K562 (cell line): Measurements from ENCODE around the gene ZNF384. TPM values are rescaled to one million over a fixed set of nuclear protein-coding genes. Genes with fewer than 3 reads are reported as not detected.

Source experiments
- ATAC-seq: fragments of 200-7000 bp; cut with Tn5 transposase; 3 replicates; pipeline ENCODE4 v1.9.1; 2020; ENCODE audit warnings: moderate library complexity
- BruUV-seq: library from RNA; stranded (reverse); fragments of 400-500 nt; replicated peaks from 2 replicates; lab custom pipeline; 2021; lab: Mats Ljungman, UMichigan
- CTCF ChIA-PET: fragments of 300-600 bp; formaldehyde crosslinking; extraction: SDS; loops from one replicate; lab custom pipeline; 2021; ENCODE audit warnings: low intra/inter-chr PET ratio; lab: Yijun Ruan, JAX
- POLR2A ChIA-PET: fragments of 300-600, 350-650 bp; sonication (Branson Sonifier 250); formaldehyde crosslinking; extraction: SDS; loops from one replicate; lab custom pipeline; 2021; ENCODE audit warnings: antibody characterized with exemption, inconsistent platforms; lab: Yijun Ruan, JAX
- DNase-seq, 4 experiments: peaks; one replicate each; pipeline versions ENCODE4 v3.0.0 to v3.0.0-alpha.2; 2011 to 2018; ENCODE audit warnings: low spot score in 3 of 4, mixed read lengths in 3 of 4; ENCODE audit errors: extremely low read depth in 1 of 4
- FAIRE-seq: peaks from 2 replicates; lab custom pipeline; 2011; peaks lifted over from hg19 to GRCh38; lab: Jason Lieb, UNC
- H2AFZ ChIP-seq: 2 replicates; pipeline ENCODE4 v1.6.0; 2011; ENCODE audit warnings: low read depth, low read length, control low read depth, inconsistent platforms
- H3K27ac ChIP-seq: fragments of 200-600 bp; 3 replicates; pipeline ENCODE4 v1.8.0; 2011; ENCODE audit warnings: low read depth, mild to moderate bottlenecking, control low read depth, inconsistent platforms, low read length, moderate library complexity, mixed read lengths; ENCODE audit errors: extremely low read depth
- H3K27me3 ChIP-seq, 2 experiments: fragments of 300-600 bp in 1 of 2; 2 replicates in 1 of 2; 3 replicates in 1 of 2; pipeline versions ENCODE4 v1.6.0 to v1.8.0; 2011; ENCODE audit warnings: inconsistent platforms in 2 of 2, low read length in 2 of 2, mild to moderate bottlenecking in 1 of 2, mixed read lengths in 1 of 2, moderate library complexity in 1 of 2; ENCODE audit not compliant: control insufficient read depth in 2 of 2, insufficient read depth in 2 of 2
- H3K36me3 ChIP-seq: fragments of 300-600 bp; 3 replicates; pipeline ENCODE4 v1.8.0; 2011; ENCODE audit warnings: mild to moderate bottlenecking, low read length, inconsistent platforms; ENCODE audit not compliant: control insufficient read depth, insufficient read depth
- H3K4me1 ChIP-seq, 2 experiments: fragments of 200-600 bp in 1 of 2; replicated peaks in 1 of 2; 2 replicates in 1 of 2; 3 replicates in 1 of 2; pipeline versions ENCODE4 v1.5.1 to v1.8.0; 2011; ENCODE audit warnings: inconsistent platforms in 2 of 2, low read length in 2 of 2, mild to moderate bottlenecking in 1 of 2, mixed read lengths in 1 of 2, moderate library complexity in 1 of 2; ENCODE audit not compliant: control insufficient read depth in 2 of 2, insufficient read depth in 2 of 2
- H3K4me2 ChIP-seq: 2 replicates; pipeline ENCODE4 v1.6.1; 2011; ENCODE audit warnings: low read length, control low read depth, inconsistent platforms, mixed read lengths; ENCODE audit not compliant: insufficient read depth
- H3K4me3 ChIP-seq: fragments of 200-600 bp; sonication (generic), shearing (Covaris generic); 2 replicates; pipeline ENCODE4 v1.5.1; 2016; ENCODE audit warnings: control low read depth, inconsistent platforms
- H3K79me2 ChIP-seq: fragments of 200-600 bp; 3 replicates; pipeline ENCODE4 v1.8.0; 2011; ENCODE audit warnings: low read length, inconsistent platforms; ENCODE audit not compliant: control insufficient read depth, insufficient read depth
- H3K9ac ChIP-seq, 2 experiments: 2 replicates each; pipeline versions ENCODE4 v1.6.0 to v1.6.1; 2011; ENCODE audit warnings: low read depth in 2 of 2, low read length in 2 of 2, control low read depth in 1 of 2, inconsistent platforms in 1 of 2, mild to moderate bottlenecking in 1 of 2, mixed read lengths in 1 of 2; ENCODE audit not compliant: insufficient read depth in 1 of 2
- H3K9me1 ChIP-seq: one replicate; pipeline ENCODE4 v1.6.0; 2011; ENCODE audit warnings: inconsistent platforms, mild to moderate bottlenecking, low read length, moderate library complexity; ENCODE audit not compliant: control insufficient read depth, insufficient read depth
- H3K9me3 ChIP-seq: replicated peaks from 2 replicates; pipeline ENCODE4 v1.5.1; 2011; ENCODE audit warnings: low read depth, low read length, inconsistent platforms; ENCODE audit not compliant: control insufficient read depth, insufficient read depth
- H4K20me1 ChIP-seq: replicated peaks from 2 replicates; pipeline ENCODE4 v1.6.1; 2011; ENCODE audit warnings: low read length, inconsistent platforms, mixed read lengths; ENCODE audit not compliant: control insufficient read depth, insufficient read depth
- BRF2 ChIP-seq: IDR thresholded peaks from 3 replicates; pipeline ENCODE4 v1.6.1; 2011; ENCODE audit warnings: borderline replicate concordance, mild to moderate bottlenecking; ENCODE audit not compliant: insufficient read length, insufficient read depth
- CHAMP1 ChIP-seq: fragments of 450-650 bp; IDR thresholded peaks from 2 replicates; pipeline ENCODE4 v1.6.1; 2016; ENCODE audit warnings: mild to moderate bottlenecking
- DLX4 ChIP-seq: fragments of 250-450 bp; sonication (Bioruptor Pico); IDR thresholded peaks from 2 replicates; pipeline ENCODE4 v1.6.1; 2021; ENCODE audit warnings: mild to moderate bottlenecking
- HOMEZ ChIP-seq: fragments of 250-450 bp; sonication (Bioruptor Pico); IDR thresholded peaks from 2 replicates; pipeline ENCODE4 v1.4.0; 2020; ENCODE audit warnings: mild to moderate bottlenecking, moderate library complexity
- NFE2L1 ChIP-seq: fragments of 450-650 bp; IDR thresholded peaks from 2 replicates; pipeline ENCODE4 v1.6.1; 2016; ENCODE audit warnings: missing genetic modification characterization, low read depth, mild to moderate bottlenecking, missing compliant biosample characterization, moderate library complexity, borderline replicate concordance
- NFRKB ChIP-seq: fragments of 450-650 bp; IDR thresholded peaks from 2 replicates; pipeline ENCODE4 v1.6.1; 2016; ENCODE audit warnings: low read depth
- TCFL5 ChIP-seq: fragments of 250-450 bp; sonication (Bioruptor Pico); conservative IDR thresholded peaks from 2 replicates; pipeline ENCODE4 v1.6.1; 2021; ENCODE audit warnings: mild to moderate bottlenecking, moderate library complexity, matching md5 sums
- ZMIZ1 ChIP-seq, 2 experiments: fragments of 150-350 bp in 1 of 2; IDR thresholded peaks; 2 replicates each; pipeline ENCODE4 v1.6.1; 2012 to 2016; ENCODE audit warnings: low read depth in 2 of 2, low read length in 2 of 2, mild to moderate bottlenecking in 1 of 2, moderate library complexity in 1 of 2
- ZNF77 ChIP-seq: fragments of 250-450 bp; sonication (Bioruptor Pico); IDR thresholded peaks from 2 replicates; pipeline ENCODE4 v1.5.0; 2020
- WGBS: fragments of 100-300 bp; shearing (Covaris generic); methylation state at CpG from one replicate; pipeline ENCODE4 v1.1.6; 2016; ENCODE audit warnings: low coverage, mixed read lengths; ENCODE audit not compliant: insufficient coverage; ENCODE audit errors: missing lambda C conversion rate; 5-methylcytosine and 5-hydroxymethylcytosine counted together
- in situ Hi-C: fragments of 300-500 bp; cut with MboI; formaldehyde crosslinking; loops from 4 replicates; pipeline ENCODE4 v1.15.0; 2018; ENCODE audit warnings: inconsistent platforms, mixed read lengths
- intact Hi-C: fragments of 100-400 bp; cut with micrococcal nuclease; formaldehyde crosslinking; loops from 2 replicates; pipeline ENCODE4 v1.14.2; 2022
- polyA plus RNA-seq, 8 experiments: library from polyadenylated mRNA; depleted of rRNA in 4 of 8; stranded (reverse) in 5 of 8; unstranded in 3 of 8; fragments of >200 nt; fragmentation: Nextera tagmentation in 2 of 8; fragmentation: Illumina TruSeq in 1 of 8; extraction: Ambion mirVana in 2 of 8; extraction: Trizol in 1 of 8; gene quantifications; 2 replicates each; pipeline versions ENCODE4 v1.2.1 to v1.2.3, GENCODE V29; 2011 to 2014; ENCODE audit warnings: inconsistent platforms in 1 of 8, missing spikeins in 1 of 8
- total RNA-seq, 7 experiments: library from RNA; depleted of rRNA in 6 of 7; stranded (reverse); fragments of >200 nt in 6 of 7; fragmentation: Illumina TruSeq in 2 of 7; extraction: Trizol in 2 of 7; gene quantifications; 2 replicates each; pipeline versions ENCODE4 v1.2.1 to v1.2.3, GENCODE V29; 2011 to 2021; ENCODE audit warnings: low replicate concordance in 1 of 7

The ZNF384 gene
- total and polyA plus RNA-seq, 9 of the 15 experiments (the other 6 are each of a cell fraction or from before 2014, with no cell fraction given) = 0.36 to 64.8 (median 21.3) TPM

- peaks cover 0 to 12% of the 10 kb centered on the region in 2 experiments; a peak in 2 of 5 replicates for H3K4me1 ChIP-seq
- H3K4me2 ChIP-seq = peak within 1 kb of the TSS; percentile 92
- ChIA-PET CTCF (no interaction called here), POLR2A (no interaction called here)
- no peaks in the 10 kb centered on the region for H3K27me3 ChIP-seq
- H3K36me3 ChIP-seq = peaks cover 19% of the 10 kb centered on the region; the same call in 2 of the 3 replicates
- ATAC-seq (peak; percentile 98), FAIRE-seq (peak; percentile 98), DNase-seq (peak; percentile 90 to 98 (median 92))
- BruUV-seq = TSS peak; percentile 91
- H2AFZ ChIP-seq = peak within 1 kb of the TSS; percentile 97
- WGBS = under 1% methylated on average over 34 of the region's 37 CpGs
- H3K9me3 ChIP-seq = no peaks in the 10 kb centered on the region
- H3K27ac ChIP-seq = peak within 1 kb of the TSS; percentile 96
- peaks cover 11% of the 10 kb centered on the region for H3K79me2 ChIP-seq
- peak within 1 kb of the TSS; percentile 62 for H3K4me3 ChIP-seq
- H4K20me1 ChIP-seq = no peaks in the 10 kb centered on the region
- intact Hi-C loops = loop anchor here (2.0 kb wide), 3 partner anchors 24 to 56 kb away; partner anchors contain the start of genes CHD4 and ZNF384
- in situ Hi-C loops = no loop called here
- H3K9ac ChIP-seq = peak within 1 kb of the TSS; percentile 79 to 85
- H3K9me1 ChIP-seq = no peaks in the 10 kb centered on the region
- TF ChIP-seq NFRKB (peak; percentile 91), BRF2 (no peak), TCFL5 (CRISPR knock-in tag) (no peak), NFE2L1 (tag) (no peak), HOMEZ (CRISPR knock-in tag) (no peak), ZNF77 (CRISPR knock-in tag) (no peak), DLX4 (CRISPR knock-in tag) (no peak), CHAMP1 (no peak; the same call in none of the 2 replicates), ZMIZ1 (IDR thresholded peaks at IDR 0.05; ENCODE audit: low read depth in 2 of 2, low read length in 2 of 2) (no peak)
These were observed 26.1 kb downstream of the ZNF384 start, which contains the start of gene ING4 for GRCh38 chr12:6662906-6663742. TSS of gene ING4 (minus strand) at chr12:6663119. CDS start at chr12:6663101, 18 bp downstream.
